HEK293 (cell line): Measurements from ENCODE around the gene GNL2.

Source experiments
- CTCF ChIA-PET: fragments of 350-600 bp; formaldehyde crosslinking; extraction: SDS; loops from one replicate; lab custom pipeline; 2021; ENCODE audit warnings: antibody characterized with exemption; lab: Yijun Ruan, JAX
- POLR2A ChIA-PET: fragments of 300-600 bp; formaldehyde crosslinking; extraction: SDS; loops from one replicate; lab custom pipeline; 2020; ENCODE audit warnings: antibody characterized with exemption, inconsistent platforms; lab: Yijun Ruan, JAX
- H3K27ac ChIP-seq: fragments of 200-500 bp; sonication (Bioruptor generic); 2 replicates; pipeline ENCODE4 v1.5.1; 2014; ENCODE audit warnings: low read depth, low read length, control low read depth, inconsistent platforms; ENCODE audit errors: extremely low read depth
- H3K36me3 ChIP-seq, 2 experiments: fragments of 200-500 bp in 1 of 2; sonication (Bioruptor generic) in 1 of 2; 1 replicate in 1 of 2; 2 replicates in 1 of 2; pipeline ENCODE4 v1.5.1; 2014 to 2017; ENCODE audit warnings: inconsistent platforms in 2 of 2, low read length in 2 of 2; ENCODE audit not compliant: control insufficient read depth in 2 of 2, insufficient read depth in 1 of 2
- H3K4me1 ChIP-seq: fragments of 200-500 bp; sonication (Bioruptor generic); 2 replicates; pipeline ENCODE4 v1.5.1; 2014; ENCODE audit warnings: mild to moderate bottlenecking, low read length, inconsistent platforms; ENCODE audit not compliant: control insufficient read depth, insufficient read depth
- H3K4me3 ChIP-seq: 2 replicates; pipeline ENCODE4 v1.5.1; 2011; ENCODE audit warnings: low read depth, mild to moderate bottlenecking, control low read depth, low read length, moderate library complexity
- H3K9me3 ChIP-seq: fragments of 200-500 bp; sonication (Bioruptor generic); 2 replicates; pipeline ENCODE4 v1.5.1; 2014; ENCODE audit warnings: low read depth, low read length, inconsistent platforms; ENCODE audit not compliant: control insufficient read depth, insufficient read depth
- BCL6B ChIP-seq: fragments of 450-650 bp; formaldehyde crosslinking; IDR thresholded peaks from 2 replicates; pipeline ENCODE4 v1.5.1; 2017; ENCODE audit warnings: missing biosample characterization, missing genetic modification characterization
- GFI1B ChIP-seq: fragments of 450-650 bp; formaldehyde crosslinking; IDR thresholded peaks from 2 replicates; pipeline ENCODE4 v1.5.1; 2016; ENCODE audit warnings: missing biosample characterization, missing genetic modification characterization
- GLIS1 ChIP-seq: fragments of 450-650 bp; formaldehyde crosslinking; IDR thresholded peaks from 2 replicates; pipeline ENCODE4 v1.5.1; 2016; ENCODE audit warnings: missing biosample characterization, missing genetic modification characterization
- GLIS2 ChIP-seq: fragments of 450-650 bp; formaldehyde crosslinking; IDR thresholded peaks from 2 replicates; pipeline ENCODE4 v1.5.1; 2016; ENCODE audit warnings: missing biosample characterization, missing genetic modification characterization
- HOXC10 ChIP-seq: sonication (generic); formaldehyde crosslinking; IDR thresholded peaks from 2 replicates; pipeline ENCODE4 v1.8.1; 2023; ENCODE audit warnings: mild to moderate bottlenecking, missing genetic modification reagents
- KLF16 ChIP-seq: fragments of 450-650 bp; formaldehyde crosslinking; IDR thresholded peaks from 2 replicates; pipeline ENCODE4 v1.5.1; 2017; ENCODE audit warnings: missing biosample characterization, missing genetic modification characterization
- RBAK ChIP-seq: fragments of 450-650 bp; formaldehyde crosslinking; IDR thresholded peaks from 2 replicates; pipeline ENCODE4 v1.5.1; 2016; ENCODE audit warnings: missing biosample characterization, missing genetic modification characterization
- SP3 ChIP-seq: fragments of 450-650 bp; formaldehyde crosslinking; IDR thresholded peaks from 2 replicates; pipeline ENCODE4 v1.5.1; 2016; ENCODE audit warnings: missing biosample characterization, missing genetic modification characterization
- SP7 ChIP-seq: fragments of 450-650 bp; formaldehyde crosslinking; IDR thresholded peaks from 2 replicates; pipeline ENCODE4 v1.5.1; 2016; ENCODE audit warnings: missing biosample characterization, missing genetic modification characterization
- ZBTB10 ChIP-seq: fragments of 450-650 bp; formaldehyde crosslinking; IDR thresholded peaks from 2 replicates; pipeline ENCODE4 v1.5.1; 2016; ENCODE audit warnings: missing biosample characterization, missing genetic modification characterization
- ZEB2 ChIP-seq: fragments of 450-650 bp; formaldehyde crosslinking; IDR thresholded peaks from 2 replicates; pipeline ENCODE4 v1.5.1; 2016; ENCODE audit warnings: missing biosample characterization, missing genetic modification characterization
- ZNF10 ChIP-seq: fragments of 450-650 bp; formaldehyde crosslinking; IDR thresholded peaks from 2 replicates; pipeline ENCODE4 v1.5.1; 2017; ENCODE audit warnings: missing biosample characterization, missing genetic modification characterization
- ZNF112 ChIP-seq: fragments of 450-650 bp; formaldehyde crosslinking; IDR thresholded peaks from 2 replicates; pipeline ENCODE4 v1.5.0; 2017; ENCODE audit warnings: missing biosample characterization, missing genetic modification characterization
- ZNF239 ChIP-seq: fragments of 450-650 bp; formaldehyde crosslinking; IDR thresholded peaks from 2 replicates; pipeline ENCODE4 v1.5.1; 2016; ENCODE audit warnings: missing biosample characterization, missing genetic modification characterization
- ZNF248 ChIP-seq: fragments of 450-650 bp; formaldehyde crosslinking; IDR thresholded peaks from 2 replicates; pipeline ENCODE4 v1.5.1; 2017; ENCODE audit warnings: missing biosample characterization, missing genetic modification characterization
- ZNF426 ChIP-seq: fragments of 450-650 bp; formaldehyde crosslinking; IDR thresholded peaks from 2 replicates; pipeline ENCODE4 v1.5.1; 2017; ENCODE audit warnings: missing biosample characterization, missing genetic modification characterization, mild to moderate bottlenecking, inconsistent platforms, moderate library complexity
- ZNF548 ChIP-seq: fragments of 450-650 bp; formaldehyde crosslinking; IDR thresholded peaks from 2 replicates; pipeline ENCODE4 v1.5.1; 2016; ENCODE audit warnings: missing biosample characterization, missing genetic modification characterization
- ZNF561 ChIP-seq: fragments of 450-650 bp; IDR thresholded peaks from 2 replicates; pipeline ENCODE4 v1.5.1; 2018; ENCODE audit warnings: missing biosample characterization, missing genetic modification characterization, borderline replicate concordance
- ZNF585B ChIP-seq: fragments of 450-650 bp; formaldehyde crosslinking; IDR thresholded peaks from 2 replicates; pipeline ENCODE4 v1.5.1; 2016; ENCODE audit warnings: missing biosample characterization, missing genetic modification characterization
- TF ChIP-seq, protein P1 (sequence below): fragments of 450-650 bp; formaldehyde crosslinking; optimal IDR thresholded peaks from 2 replicates; pipeline ENCODE3; 2016; ENCODE audit warnings: missing biosample characterization, mild to moderate bottlenecking, missing genetic modification characterization
- TF ChIP-seq, protein P2 (sequence below): fragments of 450-650 bp; formaldehyde crosslinking; IDR thresholded peaks from 2 replicates; pipeline ENCODE4 v1.5.1; 2017; ENCODE audit warnings: missing biosample characterization, missing genetic modification characterization
- TF ChIP-seq, protein P3 (sequence below): fragments of 450-650 bp; formaldehyde crosslinking; IDR thresholded peaks from 2 replicates; pipeline ENCODE4 v1.5.1; 2016; ENCODE audit warnings: missing biosample characterization, missing genetic modification characterization, borderline replicate concordance
- TF ChIP-seq, protein P4 (sequence below): fragments of 450-650 bp; formaldehyde crosslinking; IDR thresholded peaks from 2 replicates; pipeline ENCODE4 v1.5.1; 2016; ENCODE audit warnings: missing biosample characterization, missing genetic modification characterization

GNL2 gene

GRCh38 chr1:37567023-37567422, 28.7 kb downstream of the GNL2 start:
- Histone ChIP-seq H3K4me1 (no peaks in the 10 kb centered on the region), H3K27ac (no peak overlapping the region), H3K9me3 (no peaks in the 10 kb centered on the region), H3K4me3 (no peak overlapping the region), H3K36me3 (peaks cover 23 to 88% of the 10 kb centered on the region in 2 experiments)
- TF ChIP-seq GLIS2 (tag by site-specific recombination): no peak
- no peak for TF ChIP-seq SP3 (tag by site-specific recombination)
- TF ChIP-seq RBAK (tag by site-specific recombination): no peak
- no peak for TF ChIP-seq GFI1B
- TF ChIP-seq ZNF248 (tag by site-specific recombination): no peak
- TF ChIP-seq ZNF585B: no peak
- TF ChIP-seq ZEB2 (tag by site-specific recombination): no peak
- CTCF ChIA-PET: interaction anchor here (0.6 kb wide), 1 partner anchor 113 kb away, joined by 3 read pairs; no protein-coding TSS in a partner anchor
- POLR2A ChIA-PET: no interaction called here

GRCh38 chr1:37564892-37565291, 30.8 kb downstream of the GNL2 start:
- no peaks in the 10 kb centered on the region for H3K4me1 ChIP-seq
- ChIA-PET CTCF (interaction anchor here (1.0 to 1.2 kb wide), 2 partner anchors 9 to 130 kb away, joined by 3 to 7 read pairs; no protein-coding TSS in a partner anchor), POLR2A (interaction anchor here (1.2 kb wide), 1 partner anchor 11 kb away, joined by 6 read pairs; the partner anchor contains the start of gene SNIP1)
- H3K27ac ChIP-seq: no peak overlapping the region
- no peak overlapping the region for H3K4me3 ChIP-seq
- H3K9me3 ChIP-seq: no peaks in the 10 kb centered on the region
- H3K36me3 ChIP-seq: peaks cover 19 to 76% of the 10 kb centered on the region in 2 experiments; a peak in 2 of 3 replicates
- TF ChIP-seq ZNF426 (tag by site-specific recombination) (no peak), SP7 (tag by site-specific recombination) (0 out of 2 replicates have a peak, but pooled peaks have one; percentile 13), KLF16 (tag by site-specific recombination) (no peak), GLIS1 (no peak), ZNF239 (tag by site-specific recombination) (no peak), ZNF10 (no peak), ZNF548 (no peak), BCL6B (tag by site-specific recombination) (0 out of 2 replicates have a peak, but pooled peaks have one; percentile 20), ZNF112 (no peak), HOXC10 (CRISPR knock-in tag) (no peak), ZBTB10 (tag by site-specific recombination) (no peak), ZNF561 (tag by site-specific recombination) (no peak)
- TF ChIP-seq, protein P1, sequence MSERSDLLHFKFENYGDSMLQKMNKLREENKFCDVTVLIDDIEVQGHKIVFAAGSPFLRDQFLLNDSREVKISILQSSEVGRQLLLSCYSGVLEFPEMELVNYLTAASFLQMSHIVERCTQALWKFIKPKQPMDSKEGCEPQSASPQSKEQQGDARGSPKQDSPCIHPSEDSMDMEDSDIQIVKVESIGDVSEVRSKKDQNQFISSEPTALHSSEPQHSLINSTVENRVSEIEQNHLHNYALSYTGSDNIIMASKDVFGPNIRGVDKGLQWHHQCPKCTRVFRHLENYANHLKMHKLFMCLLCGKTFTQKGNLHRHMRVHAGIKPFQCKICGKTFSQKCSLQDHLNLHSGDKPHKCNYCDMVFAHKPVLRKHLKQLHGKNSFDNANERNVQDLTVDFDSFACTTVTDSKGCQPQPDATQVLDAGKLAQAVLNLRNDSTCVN (tag by site-specific recombination): no peak
- TF ChIP-seq, protein P2, sequence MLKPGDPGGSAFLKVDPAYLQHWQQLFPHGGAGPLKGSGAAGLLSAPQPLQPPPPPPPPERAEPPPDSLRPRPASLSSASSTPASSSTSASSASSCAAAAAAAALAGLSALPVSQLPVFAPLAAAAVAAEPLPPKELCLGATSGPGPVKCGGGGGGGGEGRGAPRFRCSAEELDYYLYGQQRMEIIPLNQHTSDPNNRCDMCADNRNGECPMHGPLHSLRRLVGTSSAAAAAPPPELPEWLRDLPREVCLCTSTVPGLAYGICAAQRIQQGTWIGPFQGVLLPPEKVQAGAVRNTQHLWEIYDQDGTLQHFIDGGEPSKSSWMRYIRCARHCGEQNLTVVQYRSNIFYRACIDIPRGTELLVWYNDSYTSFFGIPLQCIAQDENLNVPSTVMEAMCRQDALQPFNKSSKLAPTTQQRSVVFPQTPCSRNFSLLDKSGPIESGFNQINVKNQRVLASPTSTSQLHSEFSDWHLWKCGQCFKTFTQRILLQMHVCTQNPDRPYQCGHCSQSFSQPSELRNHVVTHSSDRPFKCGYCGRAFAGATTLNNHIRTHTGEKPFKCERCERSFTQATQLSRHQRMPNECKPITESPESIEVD: peak; percentile 79
- TF ChIP-seq, protein P3, sequence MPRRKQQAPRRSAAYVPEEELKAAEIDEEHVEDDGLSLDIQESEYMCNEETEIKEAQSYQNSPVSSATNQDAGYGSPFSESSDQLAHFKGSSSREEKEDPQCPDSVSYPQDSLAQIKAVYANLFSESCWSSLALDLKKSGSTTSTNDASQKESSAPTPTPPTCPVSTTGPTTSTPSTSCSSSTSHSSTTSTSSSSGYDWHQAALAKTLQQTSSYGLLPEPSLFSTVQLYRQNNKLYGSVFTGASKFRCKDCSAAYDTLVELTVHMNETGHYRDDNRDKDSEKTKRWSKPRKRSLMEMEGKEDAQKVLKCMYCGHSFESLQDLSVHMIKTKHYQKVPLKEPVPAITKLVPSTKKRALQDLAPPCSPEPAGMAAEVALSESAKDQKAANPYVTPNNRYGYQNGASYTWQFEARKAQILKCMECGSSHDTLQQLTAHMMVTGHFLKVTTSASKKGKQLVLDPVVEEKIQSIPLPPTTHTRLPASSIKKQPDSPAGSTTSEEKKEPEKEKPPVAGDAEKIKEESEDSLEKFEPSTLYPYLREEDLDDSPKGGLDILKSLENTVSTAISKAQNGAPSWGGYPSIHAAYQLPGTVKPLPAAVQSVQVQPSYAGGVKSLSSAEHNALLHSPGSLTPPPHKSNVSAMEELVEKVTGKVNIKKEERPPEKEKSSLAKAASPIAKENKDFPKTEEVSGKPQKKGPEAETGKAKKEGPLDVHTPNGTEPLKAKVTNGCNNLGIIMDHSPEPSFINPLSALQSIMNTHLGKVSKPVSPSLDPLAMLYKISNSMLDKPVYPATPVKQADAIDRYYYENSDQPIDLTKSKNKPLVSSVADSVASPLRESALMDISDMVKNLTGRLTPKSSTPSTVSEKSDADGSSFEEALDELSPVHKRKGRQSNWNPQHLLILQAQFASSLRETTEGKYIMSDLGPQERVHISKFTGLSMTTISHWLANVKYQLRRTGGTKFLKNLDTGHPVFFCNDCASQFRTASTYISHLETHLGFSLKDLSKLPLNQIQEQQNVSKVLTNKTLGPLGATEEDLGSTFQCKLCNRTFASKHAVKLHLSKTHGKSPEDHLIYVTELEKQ (tag by site-specific recombination): no peak
- TF ChIP-seq, protein P4, sequence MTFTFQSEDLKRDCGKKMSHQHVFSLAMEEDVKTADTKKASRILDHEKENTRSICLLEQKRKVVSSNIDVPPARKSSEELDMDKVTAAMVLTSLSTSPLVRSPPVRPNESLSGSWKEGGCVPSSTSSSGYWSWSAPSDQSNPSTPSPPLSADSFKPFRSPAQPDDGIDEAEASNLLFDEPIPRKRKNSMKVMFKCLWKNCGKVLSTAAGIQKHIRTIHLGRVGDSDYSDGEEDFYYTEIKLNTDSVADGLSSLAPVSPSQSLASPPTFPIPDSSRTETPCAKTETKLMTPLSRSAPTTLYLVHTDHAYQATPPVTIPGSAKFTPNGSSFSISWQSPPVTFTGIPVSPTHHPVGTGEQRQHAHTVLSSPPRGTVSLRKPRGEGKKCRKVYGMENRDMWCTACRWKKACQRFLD (tag by site-specific recombination): no peak
